ENCODE data around the gene ZNF804B. TPM values are rescaled to one million over a fixed set of nuclear protein-coding genes. Genes with fewer than 3 reads are reported as not detected.

ZNF804B gene
- total and polyA plus RNA-seq, 2 of the 4 experiments (the other 2 are of a cell fraction) = not detected

GRCh38 chr7:88826222-88826621 lies 66.7 kb downstream of the ZNF804B start:
- DNase-seq (no peak), ATAC-seq (ENCODE audit: low read depth) (no peak)
- no peak overlapping the region for H2BK5ac ChIP-seq (ENCODE audit: low read depth, low read length, poor library complexity, severe bottlenecking)
- no peak overlapping the region for H3K23ac ChIP-seq (ENCODE audit: low read depth, low read length)
- H2AK9ac ChIP-seq (replicated peaks; ENCODE audit: low read depth, low read length, poor library complexity) = no peak overlapping the region
- in situ Hi-C loops (cut with MboI; ENCODE audit: low sequenced_read_pairs) = no loop called here
- ChIA-PET POLR2A (ENCODE audit: unreplicated experiment) (no interaction called here), CTCF (no interaction called here)
- dilution Hi-C loops (cut with HindIII; ENCODE audit: low sequenced_read_pairs, unreplicated experiment) = no loop called here
- H4K5ac ChIP-seq (ENCODE audit: low read depth, low read length) = no peak overlapping the region
- no CpG with 5 or more reads among the region's 3 CpGs for WGBS, 2 experiments (ENCODE audit: extremely low coverage in 2 of 2, insufficient read length in 1 of 2)
- no TSS peak for BruUV-seq (replicated peaks)
- H2BK20ac ChIP-seq (ENCODE audit: low read depth, low read length) = no peak overlapping the region
- no peak overlapping the region for H3K27ac ChIP-seq (ENCODE audit: insufficient read depth, low read length)
- H2BK120ac ChIP-seq (ENCODE audit: low read depth, low read length) = no peak overlapping the region
- intact Hi-C loops (cut with micrococcal nuclease) = no loop called here
- no peak overlapping the region for H3K56ac ChIP-seq (ENCODE audit: extremely low read depth, insufficient read depth, low read length)
- no peak overlapping the region for H3K4me3 ChIP-seq (ENCODE audit: insufficient read depth, low read depth, low read length)
- no peaks in the 10 kb centered on the region for H4K20me1 ChIP-seq (ENCODE audit: insufficient read depth, low read length)
- H3K4ac ChIP-seq (ENCODE audit: low read depth, low read length) = no peak overlapping the region
- H3K79me1 ChIP-seq (ENCODE audit: low read depth in 1 of 2, low read length in 2 of 2) = no peaks in the 10 kb centered on the region
- H3K18ac ChIP-seq (ENCODE audit: low read depth, low read length) = no peak overlapping the region
- no peak overlapping the region for H3K4me2 ChIP-seq (ENCODE audit: low read depth, low read length)
- no peak overlapping the region for H3K9ac ChIP-seq (ENCODE audit: low read depth, low read length)
- no peaks in the 10 kb centered on the region for H3K9me1 ChIP-seq (ENCODE audit: insufficient read depth, low read length)
- H2AFZ ChIP-seq (replicated peaks; ENCODE audit: low read length, poor library complexity) = no peak overlapping the region
- H4K91ac ChIP-seq (ENCODE audit: insufficient read depth, low read depth, low read length) = no peak overlapping the region
- H3K36me3 ChIP-seq (ENCODE audit: control insufficient read depth, insufficient read depth, low read length) = no peaks in the 10 kb centered on the region
- H2AK5ac ChIP-seq (ENCODE audit: low read depth, low read length) = no peak overlapping the region
- TF ChIP-seq POLR2A (IDR thresholded peaks at IDR 0.05; ENCODE audit: low read depth, low read length) (no peak), RCOR1 (IDR thresholded peaks at IDR 0.05; ENCODE audit: insufficient replicate concordance, low read length) (no peak), CTCF (conservative IDR thresholded peaks at IDR 0.05; ENCODE audit: low read depth, low read length) (no peak), CHD1 (IDR thresholded peaks at IDR 0.05; ENCODE audit: low read depth, low read length) (no peak), USF2 (IDR thresholded peaks at IDR 0.05; ENCODE audit: low read depth, low read length) (no peak), MXI1 (IDR thresholded peaks at IDR 0.05; ENCODE audit: borderline replicate concordance, low read depth, low read length) (no peak), ELK1 (IDR thresholded peaks at IDR 0.05; ENCODE audit: borderline replicate concordance, low read depth, low read length) (no peak), BHLHE40 (IDR thresholded peaks at IDR 0.05; ENCODE audit: low read depth, low read length) (no peak), SMC3 (IDR thresholded peaks at IDR 0.05; ENCODE audit: low read depth, low read length) (no peak), NFE2L2 (IDR thresholded peaks at IDR 0.05; ENCODE audit: low read depth, low read length) (no peak), MAFK (IDR thresholded peaks at IDR 0.05; ENCODE audit: low read depth, low read length) (no peak), FOS (IDR thresholded peaks at IDR 0.05; ENCODE audit: low read depth, low read length) (no peak), RAD21 (IDR thresholded peaks at IDR 0.05; ENCODE audit: low read length) (no peak), MAZ (IDR thresholded peaks at IDR 0.05; ENCODE audit: borderline replicate concordance, low read depth, low read length) (no peak), RFX5 (IDR thresholded peaks at IDR 0.05; ENCODE audit: low read depth, low read length) (no peak), CEBPB (IDR thresholded peaks at IDR 0.05; ENCODE audit: low read depth, low read length) (no peak)
- H3K14ac ChIP-seq (replicated peaks; ENCODE audit: low read depth, low read length) = no peak overlapping the region
- H3K9me3 ChIP-seq (ENCODE audit: control insufficient read depth, insufficient read depth, low read length) = peaks cover 9% of the 10 kb centered on the region; the same call in 1 of the 2 replicates
- no peaks in the 10 kb centered on the region for H3K27me3 ChIP-seq (ENCODE audit: control insufficient read depth, insufficient read depth, low read length)
- no peaks in the 10 kb centered on the region for H3K4me1 ChIP-seq (ENCODE audit: control insufficient read depth, insufficient read depth, low read length)
- no peak overlapping the region for H4K8ac ChIP-seq (ENCODE audit: low read depth in 2 of 2, low read length in 2 of 2)
- H2BK15ac ChIP-seq (ENCODE audit: low read depth, low read length) = no peak overlapping the region
